GM20000 (cell line): ENCODE measurements around the gene CLDN20.

Experiments used
- DNase-seq: peaks from one replicate; pipeline ENCODE4 v3.0.0; 2012; ENCODE audit warnings: low spot score
- TF ChIP-seq, protein P1 (sequence below): IDR thresholded peaks from 2 replicates; pipeline ENCODE4 v1.5.1; 2012; ENCODE audit warnings: mild to moderate bottlenecking, control low read depth; ENCODE audit errors: extremely low read depth, missing control alignments

The CLDN20 gene

DNA sequence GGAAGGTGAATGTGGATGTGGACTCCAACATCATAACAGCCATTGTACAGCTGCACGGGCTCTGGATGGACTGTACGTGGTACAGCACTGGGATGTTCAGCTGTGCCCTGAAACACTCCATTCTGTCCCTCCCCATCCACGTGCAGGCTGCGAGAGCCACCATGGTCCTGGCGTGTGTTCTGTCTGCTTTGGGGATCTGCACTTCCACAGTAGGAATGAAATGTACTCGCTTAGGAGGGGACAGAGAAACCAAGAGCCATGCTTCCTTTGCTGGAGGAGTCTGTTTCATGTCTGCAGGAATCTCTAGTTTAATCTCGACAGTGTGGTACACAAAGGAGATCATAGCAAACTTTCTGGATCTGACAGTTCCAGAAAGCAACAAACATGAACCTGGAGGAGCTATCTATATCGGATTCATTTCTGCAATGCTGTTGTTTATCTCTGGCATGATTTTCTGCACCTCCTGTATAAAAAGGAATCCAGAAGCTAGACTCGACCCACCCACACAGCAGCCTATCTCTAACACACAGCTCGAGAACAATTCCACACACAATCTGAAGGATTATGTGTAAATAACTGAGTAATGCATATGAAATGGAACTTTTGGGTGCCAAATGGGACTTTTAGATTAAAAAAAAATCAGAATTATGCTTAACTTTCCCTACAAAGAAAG, 12.1 kb downstream of the CLDN20 start:
- DNase-seq, result no peak
- TF ChIP-seq, protein P1, sequence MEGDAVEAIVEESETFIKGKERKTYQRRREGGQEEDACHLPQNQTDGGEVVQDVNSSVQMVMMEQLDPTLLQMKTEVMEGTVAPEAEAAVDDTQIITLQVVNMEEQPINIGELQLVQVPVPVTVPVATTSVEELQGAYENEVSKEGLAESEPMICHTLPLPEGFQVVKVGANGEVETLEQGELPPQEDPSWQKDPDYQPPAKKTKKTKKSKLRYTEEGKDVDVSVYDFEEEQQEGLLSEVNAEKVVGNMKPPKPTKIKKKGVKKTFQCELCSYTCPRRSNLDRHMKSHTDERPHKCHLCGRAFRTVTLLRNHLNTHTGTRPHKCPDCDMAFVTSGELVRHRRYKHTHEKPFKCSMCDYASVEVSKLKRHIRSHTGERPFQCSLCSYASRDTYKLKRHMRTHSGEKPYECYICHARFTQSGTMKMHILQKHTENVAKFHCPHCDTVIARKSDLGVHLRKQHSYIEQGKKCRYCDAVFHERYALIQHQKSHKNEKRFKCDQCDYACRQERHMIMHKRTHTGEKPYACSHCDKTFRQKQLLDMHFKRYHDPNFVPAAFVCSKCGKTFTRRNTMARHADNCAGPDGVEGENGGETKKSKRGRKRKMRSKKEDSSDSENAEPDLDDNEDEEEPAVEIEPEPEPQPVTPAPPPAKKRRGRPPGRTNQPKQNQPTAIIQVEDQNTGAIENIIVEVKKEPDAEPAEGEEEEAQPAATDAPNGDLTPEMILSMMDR, result no peak

DNA sequence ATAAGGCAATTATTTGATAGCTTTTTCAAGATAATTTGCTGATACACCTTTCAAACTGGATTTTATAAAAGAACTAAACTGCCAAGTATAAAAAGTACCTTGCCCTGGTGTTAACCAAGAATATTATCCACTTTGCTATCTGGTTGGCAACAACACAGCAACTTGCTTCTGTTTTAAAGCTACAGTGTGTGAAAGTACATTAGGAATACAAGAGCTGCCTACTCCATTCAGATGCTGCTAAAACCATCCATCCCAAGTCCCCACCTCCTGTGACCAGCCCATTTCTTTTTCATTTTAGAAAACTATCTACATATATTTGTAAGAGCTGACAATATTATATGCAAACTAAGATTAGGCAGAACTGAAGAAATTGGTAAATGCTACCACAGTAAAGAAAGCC, 12.8 kb downstream of the CLDN20 start:
- TF ChIP-seq, protein P1, result no peak
- DNase-seq, result no peak

DNA sequence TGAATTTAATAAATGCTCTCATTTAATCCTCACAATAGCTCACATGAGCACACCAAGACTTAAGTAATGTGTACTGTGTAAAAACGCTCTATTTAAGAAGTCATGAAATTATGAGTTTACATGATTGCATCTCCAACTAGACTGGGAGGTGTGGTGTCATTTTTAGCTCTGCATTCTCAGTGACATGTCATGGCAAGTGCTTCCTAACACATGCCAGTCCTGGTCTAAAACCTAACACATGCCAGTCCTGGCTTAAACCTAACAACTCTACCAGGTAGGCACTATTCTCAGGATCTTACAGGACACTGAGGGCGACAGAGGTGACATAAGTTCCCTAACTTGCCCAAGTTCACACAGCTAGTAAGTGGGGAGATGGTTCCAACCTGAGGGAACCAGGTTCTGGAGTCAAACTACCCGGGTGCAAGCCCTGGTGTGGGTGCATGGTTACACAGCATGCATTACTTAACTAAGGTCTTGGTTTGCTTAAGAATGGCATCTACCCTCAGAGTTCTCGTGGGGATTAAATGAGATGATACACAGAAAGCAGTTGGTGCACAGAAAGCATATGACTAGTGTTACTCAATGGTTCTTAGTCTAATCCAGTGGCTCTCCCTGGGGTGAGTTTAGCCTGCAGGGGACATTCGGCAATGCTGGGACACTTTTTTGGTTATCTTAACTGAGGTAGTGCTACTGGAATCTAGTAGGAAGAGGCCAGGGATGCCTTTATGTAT, 14.7 kb downstream of the CLDN20 start:
- DNase-seq, result no peak
- TF ChIP-seq, protein P1, result no peak

GRCh38 chr6:155284775-155285174, 21.0 kb downstream of the CLDN20 start:
- DNase-seq, result no peak
- TF ChIP-seq, protein P1, result no peak

GRCh38 chr6:155287762-155288161, 23.9 kb downstream of the CLDN20 start:
- TF ChIP-seq, protein P1, result no peak
- DNase-seq, result no peak

- TF ChIP-seq, protein P1, result no peak
Measured at GRCh38 chr6:155290491-155290890, 26.7 kb downstream of the CLDN20 start.

GRCh38 chr6:155291291-155291690, 27.5 kb downstream of the CLDN20 start:
- TF ChIP-seq, protein P1, result no peak

More at GRCh38 chr6:155290491-155290890, 26.7 kb downstream of the CLDN20 start:
- DNase-seq, result no peak

More at GRCh38 chr6:155291291-155291690, 27.5 kb downstream of the CLDN20 start:
- no peak for DNase-seq
